GM12878 (cell line): Measurements from ENCODE around the gene PRKCE. TPM values are rescaled to one million over a fixed set of nuclear protein-coding genes. Genes with fewer than 3 reads are reported as not detected.
A peak's percentile ranks its signal among the peaks of the same experiment; 100 is the strongest.

Experiments used
- ASH2L ChIP-seq: fragments of 300-600, 200-600 bp; sonication (generic); IDR thresholded peaks from 2 replicates; pipeline ENCODE4 v1.6.1; 2017; ENCODE audit warnings: low read depth, mild to moderate bottlenecking, borderline replicate concordance
- ATF2 ChIP-seq: IDR thresholded peaks from 2 replicates; pipeline ENCODE4 v1.6.1; 2012; ENCODE audit warnings: low read length, inconsistent platforms
- CBX5 ChIP-seq: sonication (generic); IDR thresholded peaks from 2 replicates; pipeline ENCODE4 v1.6.1; 2016; ENCODE audit warnings: low read depth, moderate library complexity, mild to moderate bottlenecking, inconsistent platforms
- CEBPB ChIP-seq, 2 experiments: fragments of 150-350 bp in 1 of 2; IDR thresholded peaks; 2 replicates each; pipeline ENCODE4 v1.6.1; 2012 to 2014; ENCODE audit warnings: low read depth in 2 of 2, low read length in 2 of 2, borderline replicate concordance in 1 of 2, inconsistent platforms in 1 of 2
- CHD1 ChIP-seq: IDR thresholded peaks from 2 replicates; pipeline ENCODE4 v1.6.1; 2012; ENCODE audit warnings: low read depth, low read length, improper control_type of control experiment
- DPF2 ChIP-seq: fragments of 450-650 bp; IDR thresholded peaks from 2 replicates; pipeline ENCODE4 v1.6.1; 2017; ENCODE audit warnings: mild to moderate bottlenecking
- ELK1 ChIP-seq: IDR thresholded peaks from 2 replicates; pipeline ENCODE4 v1.6.1; 2012; ENCODE audit warnings: low read depth, low read length, improper control_type of control experiment
- EZH2 ChIP-seq: IDR thresholded peaks from 2 replicates; pipeline ENCODE4 v1.6.1; 2012; ENCODE audit warnings: low read depth, mild to moderate bottlenecking, control low read depth, inconsistent platforms, low read length, borderline replicate concordance; ENCODE audit not compliant: control insufficient read depth
- GABPA ChIP-seq: IDR thresholded peaks from 2 replicates; pipeline ENCODE4 v1.6.1; 2014; ENCODE audit warnings: antibody characterized with exemption, low read depth, mild to moderate bottlenecking, inconsistent platforms
- GATAD2B ChIP-seq: fragments of 450-650 bp; conservative IDR thresholded peaks from 2 replicates; pipeline ENCODE4 v1.6.1; 2017; ENCODE audit warnings: low read depth, mild to moderate bottlenecking, moderate library complexity
- IKZF1 ChIP-seq: fragments of 450-650 bp; conservative IDR thresholded peaks from 2 replicates; pipeline ENCODE4 v1.6.1; 2017; ENCODE audit warnings: antibody characterized with exemption, mild to moderate bottlenecking
- IRF4 ChIP-seq: IDR thresholded peaks from 2 replicates; pipeline ENCODE4 v1.6.1; 2011; ENCODE audit warnings: low read depth, low read length
- JUND ChIP-seq: IDR thresholded peaks from 2 replicates; pipeline ENCODE4 v1.6.1; 2012; ENCODE audit warnings: low read depth, mild to moderate bottlenecking, low read length, improper control_type of control experiment, moderate library complexity
- MEF2B ChIP-seq: fragments of 450-650 bp; IDR thresholded peaks from 2 replicates; pipeline ENCODE4 v1.6.1; 2018; ENCODE audit warnings: mild to moderate bottlenecking, moderate library complexity; ENCODE audit not compliant: partially characterized antibody, poor library complexity, severe bottlenecking
- NFXL1 ChIP-seq: fragments of 450-650 bp; IDR thresholded peaks from 2 replicates; pipeline ENCODE4 v1.6.1; 2017; ENCODE audit warnings: antibody characterized with exemption, mild to moderate bottlenecking, borderline replicate concordance
- NKRF ChIP-seq: fragments of 450-650 bp; conservative IDR thresholded peaks from 2 replicates; pipeline ENCODE4 v1.6.1; 2017; ENCODE audit warnings: mild to moderate bottlenecking, moderate library complexity
- NR2C2 ChIP-seq: IDR thresholded peaks from 2 replicates; pipeline ENCODE4 v1.6.1; 2011; ENCODE audit warnings: borderline replicate concordance, low read depth; ENCODE audit not compliant: control insufficient read depth, insufficient read length
- RAD21 ChIP-seq: IDR thresholded peaks from 2 replicates; pipeline ENCODE4 v1.6.1; 2011; ENCODE audit warnings: mild to moderate bottlenecking, low read depth, low read length, moderate library complexity; ENCODE audit not compliant: insufficient read depth
- RCOR1 ChIP-seq: conservative IDR thresholded peaks from 2 replicates; pipeline ENCODE4 v1.6.1; 2012; ENCODE audit warnings: low read depth, low read length, improper control_type of control experiment
- SREBF2 ChIP-seq: IDR thresholded peaks from 2 replicates; pipeline ENCODE4 v1.6.1; 2012; ENCODE audit warnings: mild to moderate bottlenecking, low read length
- TARDBP ChIP-seq: IDR thresholded peaks from 2 replicates; pipeline ENCODE4 v1.6.1; 2016; ENCODE audit warnings: borderline replicate concordance
- TCF3 ChIP-seq: IDR thresholded peaks from 2 replicates; pipeline ENCODE4 v1.6.1; 2012; ENCODE audit warnings: low read depth, mild to moderate bottlenecking, low read length, borderline replicate concordance; ENCODE audit not compliant: insufficient read depth
- USF1 ChIP-seq: IDR thresholded peaks from 2 replicates; pipeline ENCODE4 v1.6.1; 2011; ENCODE audit warnings: borderline replicate concordance, low read depth, mild to moderate bottlenecking, moderate library complexity, mixed read lengths, low read length; ENCODE audit not compliant: insufficient read depth; ENCODE audit errors: extremely low read length
- ZNF207 ChIP-seq: fragments of 450-650 bp; IDR thresholded peaks from 2 replicates; pipeline ENCODE4 v1.6.1; 2014; ENCODE audit warnings: antibody characterized with exemption, mild to moderate bottlenecking, borderline replicate concordance
- ZNF622 ChIP-seq: fragments of 450-650 bp; IDR thresholded peaks from 2 replicates; pipeline ENCODE4 v1.6.1; 2017; ENCODE audit warnings: mild to moderate bottlenecking, inconsistent platforms
- polyA plus RNA-seq, 11 experiments: library from polyadenylated mRNA; depleted of rRNA in 4 of 11; unstranded in 6 of 11; stranded (reverse) in 5 of 11; fragments of >200 nt; fragmentation: Nextera tagmentation in 4 of 11; fragmentation: Illumina TruSeq in 1 of 11; extraction: Ambion mirVana in 4 of 11; extraction: Trizol in 1 of 11; gene quantifications; 1 replicate in 1 of 11; 2 replicates in 10 of 11; pipeline versions ENCODE4 v1.2.1 to v1.2.3, GENCODE V29; 2011 to 2016; ENCODE audit warnings: inconsistent platforms in 2 of 11, missing spikeins in 2 of 11, low read depth in 1 of 11
- total RNA-seq, 4 experiments: library from RNA; depleted of rRNA in 3 of 4; stranded (reverse); fragments of >200 nt in 3 of 4; fragmentation: Illumina TruSeq in 1 of 4; extraction: Trizol in 1 of 4; gene quantifications; 2 replicates each; pipeline versions ENCODE4 v1.2.1 to v1.2.3, GENCODE V29; 2013 to 2021

PRKCE gene
- total and polyA plus RNA-seq, 10 of the 15 experiments (the other 5 are each of a cell fraction or from before 2014, with no cell fraction given): 2.6 to 28.2 (median 11.3) TPM

GRCh38 chr2:45691171-45691999, 39.9 kb downstream of the PRKCE start (continued):
- TF ChIP-seq CBX5 (no peak), ELK1 (no peak), IKZF1 (peak; percentile 94), GATAD2B (0 out of 2 replicates have a peak, but pooled peaks have one; percentile 53), ASH2L (0 out of 2 replicates have a peak, but pooled peaks have one; percentile 28), GABPA (peak; percentile 44; the same call in 1 of the 2 replicates), NKRF (no peak), JUND (peak; percentile 41; the same call in 1 of the 2 replicates), MEF2B (peak; percentile 86), RAD21 (no peak), IRF4 (peak; percentile 79; the same call in 1 of the 2 replicates), ATF2 (peak; percentile 87), TCF3 (peak; percentile 96), SREBF2 (no peak), TARDBP (0 out of 2 replicates have a peak, but pooled peaks have one; percentile 34), CEBPB (IDR thresholded peaks at IDR 0.05; ENCODE audit: borderline replicate concordance in 1 of 2, low read depth in 2 of 2, low read length in 2 of 2) (peak in 1 of 2 experiments; percentile 87; a peak in 1 of 4 replicates), ZNF207 (no peak), USF1 (no peak), RCOR1 (no peak), CHD1 (no peak), DPF2 (peak; percentile 58; the same call in 1 of the 2 replicates), NFXL1 (no peak), ZNF622 (no peak), EZH2 (no peak), NR2C2 (no peak)
